GM10248 (cell line): ENCODE data around the gene RFTN1.

Experiments used
- CTCF ChIA-PET: fragments of 300-600 bp; sonication (Branson Sonifier 250); formaldehyde crosslinking; extraction: SDS; loops from one replicate; lab custom pipeline; 2021; ENCODE audit warnings: antibody characterized with exemption; lab: Yijun Ruan, JAX
- POLR2A ChIA-PET: fragments of 350-650 bp; sonication (Branson Sonifier 250); formaldehyde crosslinking; extraction: SDS; loops from one replicate; lab custom pipeline; 2020; ENCODE audit warnings: antibody characterized with exemption; lab: Yijun Ruan, JAX
- DNase-seq: peaks from one replicate; pipeline ENCODE4 v3.0.0; 2012; ENCODE audit errors: extremely low spot score
- TF ChIP-seq, protein P1 (sequence below): IDR thresholded peaks from 2 replicates; pipeline ENCODE4 v1.5.1; 2012; ENCODE audit warnings: mild to moderate bottlenecking, low read depth; ENCODE audit errors: extremely low read depth, missing control alignments, control extremely low read depth

The RFTN1 gene

GRCh38 chr3:16482770-16483531 is 30.5 kb downstream of the RFTN1 start:
- ChIA-PET POLR2A (interaction anchor here (0.5 to 1.2 kb wide), 6 partner anchors 14 to 104 kb away, joined by 3 to 5 read pairs (median 3); no protein-coding TSS in a partner anchor), CTCF (interaction anchor here (0.6 to 2.7 kb wide), 16 partner anchors 9 to 194 kb away, joined by 3 to 9 read pairs (median 6); no protein-coding TSS in a partner anchor)
- DNase-seq = peak; percentile 41
- TF ChIP-seq, protein P1, sequence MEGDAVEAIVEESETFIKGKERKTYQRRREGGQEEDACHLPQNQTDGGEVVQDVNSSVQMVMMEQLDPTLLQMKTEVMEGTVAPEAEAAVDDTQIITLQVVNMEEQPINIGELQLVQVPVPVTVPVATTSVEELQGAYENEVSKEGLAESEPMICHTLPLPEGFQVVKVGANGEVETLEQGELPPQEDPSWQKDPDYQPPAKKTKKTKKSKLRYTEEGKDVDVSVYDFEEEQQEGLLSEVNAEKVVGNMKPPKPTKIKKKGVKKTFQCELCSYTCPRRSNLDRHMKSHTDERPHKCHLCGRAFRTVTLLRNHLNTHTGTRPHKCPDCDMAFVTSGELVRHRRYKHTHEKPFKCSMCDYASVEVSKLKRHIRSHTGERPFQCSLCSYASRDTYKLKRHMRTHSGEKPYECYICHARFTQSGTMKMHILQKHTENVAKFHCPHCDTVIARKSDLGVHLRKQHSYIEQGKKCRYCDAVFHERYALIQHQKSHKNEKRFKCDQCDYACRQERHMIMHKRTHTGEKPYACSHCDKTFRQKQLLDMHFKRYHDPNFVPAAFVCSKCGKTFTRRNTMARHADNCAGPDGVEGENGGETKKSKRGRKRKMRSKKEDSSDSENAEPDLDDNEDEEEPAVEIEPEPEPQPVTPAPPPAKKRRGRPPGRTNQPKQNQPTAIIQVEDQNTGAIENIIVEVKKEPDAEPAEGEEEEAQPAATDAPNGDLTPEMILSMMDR = no peak

- ChIA-PET POLR2A (interaction anchor here (0.5 to 1.2 kb wide), 6 partner anchors 14 to 103 kb away, joined by 3 to 5 read pairs (median 3); no protein-coding TSS in a partner anchor), CTCF (interaction anchor here (0.6 to 2.5 kb wide), 16 partner anchors 9 to 193 kb away, joined by 3 to 9 read pairs (median 5); no protein-coding TSS in a partner anchor)
- TF ChIP-seq, protein P1 = no peak
- no peak for DNase-seq
Measured at GRCh38 chr3:16482194-16482769, 31.2 kb downstream of the RFTN1 start.

GRCh38 chr3:16481546-16481897 is 32.0 kb downstream of the RFTN1 start:
- TF ChIP-seq, protein P1 = no peak
- ChIA-PET POLR2A (interaction anchor here (0.7 kb wide), 1 partner anchor 121 kb away, joined by 4 read pairs; no protein-coding TSS in a partner anchor), CTCF (interaction anchor here (0.6 to 2.5 kb wide), 10 partner anchors 12 to 192 kb away, joined by 3 to 9 read pairs (median 4); no protein-coding TSS in a partner anchor)
- DNase-seq = no peak

DNA sequence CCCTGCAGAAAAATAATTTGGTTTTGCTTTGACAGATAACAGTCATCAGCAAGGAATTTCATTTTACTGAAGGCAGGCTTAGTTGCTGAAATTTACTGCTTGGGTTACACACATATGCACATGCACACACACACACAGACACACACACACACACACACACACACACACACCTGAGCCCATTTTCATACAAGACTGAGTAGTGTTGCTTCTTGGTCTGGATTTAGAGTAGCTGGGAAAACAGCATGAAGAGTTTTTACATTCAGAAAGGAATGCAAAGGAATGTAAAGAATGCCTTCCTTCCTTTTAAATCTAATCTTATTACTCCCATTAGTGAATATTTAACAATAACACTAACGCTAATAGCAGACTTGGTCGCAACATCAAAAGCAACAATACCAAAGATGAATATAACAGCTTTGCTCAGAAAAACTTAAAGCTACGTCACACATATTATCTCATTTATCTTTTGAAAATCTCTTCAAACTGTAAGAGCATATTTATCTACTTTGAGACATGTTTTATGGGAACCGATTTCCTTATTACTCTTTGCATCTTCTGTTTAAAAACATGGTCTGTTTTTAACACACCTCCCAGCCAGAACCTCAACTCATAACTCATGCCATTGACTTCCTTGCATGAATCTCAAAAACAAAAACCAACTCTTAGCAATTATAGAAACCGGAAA is 32.5 kb downstream of the RFTN1 start:
- ChIA-PET CTCF (interaction anchor here (0.6 to 2.5 kb wide), 8 partner anchors 11 to 192 kb away, joined by 3 to 9 read pairs (median 4); no protein-coding TSS in a partner anchor), POLR2A (interaction anchor here (0.7 kb wide), 1 partner anchor 122 kb away, joined by 4 read pairs; no protein-coding TSS in a partner anchor)
- TF ChIP-seq, protein P1 = no peak
- no peak for DNase-seq

DNA sequence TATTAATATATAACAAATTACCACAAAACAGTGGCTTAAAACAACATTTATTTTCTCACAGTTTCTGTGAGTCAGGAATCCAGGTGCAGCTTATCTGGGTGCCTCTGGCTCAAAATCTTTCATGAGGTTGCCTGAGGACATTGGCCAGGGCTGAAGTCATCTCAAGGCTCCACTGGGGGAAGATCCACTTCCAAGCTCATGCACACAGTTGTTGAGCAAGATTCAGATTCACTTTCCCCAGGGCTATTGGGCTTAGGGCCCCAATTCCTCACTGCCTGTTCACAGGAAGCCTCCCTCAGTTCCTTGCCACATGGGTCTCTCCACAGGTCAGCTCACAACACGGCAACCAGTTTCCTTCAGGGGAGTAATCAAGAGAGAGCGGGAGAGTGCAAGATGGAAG is 35.0 kb downstream of the RFTN1 start:
- DNase-seq = no peak
- TF ChIP-seq, protein P1 = no peak
- CTCF ChIA-PET = interaction anchor here (1.0 to 2.3 kb wide), 7 partner anchors 9 to 190 kb away, joined by 3 to 6 read pairs (median 4); no protein-coding TSS in a partner anchor
- POLR2A ChIA-PET = no interaction called here
